ENCODE measurements around the gene ANKRD35.

DNA sequence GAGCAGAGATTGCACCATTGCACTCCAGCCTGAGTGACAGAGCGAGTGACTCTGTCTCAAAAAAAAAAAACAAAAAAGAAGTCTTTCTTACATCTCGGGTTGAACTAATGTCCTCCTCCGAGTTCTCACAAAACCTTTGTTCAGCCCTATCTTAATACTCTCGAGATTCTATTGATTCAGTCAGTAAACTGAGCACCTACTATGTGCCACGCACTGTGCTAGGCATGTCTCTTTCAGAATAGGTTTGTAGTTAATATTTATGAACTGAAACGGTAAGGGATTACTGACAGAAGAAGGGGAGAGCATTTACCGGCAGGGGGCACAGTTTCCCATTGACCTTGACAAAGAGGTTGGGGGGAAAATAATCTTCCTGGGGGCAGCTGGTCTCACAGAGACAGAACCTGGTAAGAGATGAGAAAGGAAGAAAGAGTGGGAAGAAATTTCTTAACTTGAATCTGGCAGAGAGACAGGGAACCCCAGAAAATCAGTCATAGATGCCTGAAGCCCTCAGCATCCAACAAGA is 30.2 kb downstream of the ANKRD35 start:
- TF ChIP-seq, protein P1, sequence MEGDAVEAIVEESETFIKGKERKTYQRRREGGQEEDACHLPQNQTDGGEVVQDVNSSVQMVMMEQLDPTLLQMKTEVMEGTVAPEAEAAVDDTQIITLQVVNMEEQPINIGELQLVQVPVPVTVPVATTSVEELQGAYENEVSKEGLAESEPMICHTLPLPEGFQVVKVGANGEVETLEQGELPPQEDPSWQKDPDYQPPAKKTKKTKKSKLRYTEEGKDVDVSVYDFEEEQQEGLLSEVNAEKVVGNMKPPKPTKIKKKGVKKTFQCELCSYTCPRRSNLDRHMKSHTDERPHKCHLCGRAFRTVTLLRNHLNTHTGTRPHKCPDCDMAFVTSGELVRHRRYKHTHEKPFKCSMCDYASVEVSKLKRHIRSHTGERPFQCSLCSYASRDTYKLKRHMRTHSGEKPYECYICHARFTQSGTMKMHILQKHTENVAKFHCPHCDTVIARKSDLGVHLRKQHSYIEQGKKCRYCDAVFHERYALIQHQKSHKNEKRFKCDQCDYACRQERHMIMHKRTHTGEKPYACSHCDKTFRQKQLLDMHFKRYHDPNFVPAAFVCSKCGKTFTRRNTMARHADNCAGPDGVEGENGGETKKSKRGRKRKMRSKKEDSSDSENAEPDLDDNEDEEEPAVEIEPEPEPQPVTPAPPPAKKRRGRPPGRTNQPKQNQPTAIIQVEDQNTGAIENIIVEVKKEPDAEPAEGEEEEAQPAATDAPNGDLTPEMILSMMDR (IDR thresholded peaks at IDR 0.05), result no peak
- TF ChIP-seq JUN (CRISPR knock-in tag; IDR thresholded peaks at IDR 0.05) (no peak), JAZF1 (CRISPR knock-in tag; IDR thresholded peaks at IDR 0.05) (no peak)

All from WTC11 (cell line).